ENCODE measurements around the gene NEK1.
"Not testable (repeated sequence)": the region's sequence is repeated elsewhere in the genome, so short reads cannot be mapped to it uniquely, and the experiment has no call there.

NEK1 gene

GRCh38 chr4:169601016-169601771 is 11.2 kb downstream of the NEK1 start:
- no peak for DNase-seq

GRCh38 chr4:169594560-169595195 is 17.7 kb downstream of the NEK1 start:
- no peak for DNase-seq

- DNase-seq = no peak
Measured at GRCh38 chr4:169593050-169593560, 19.3 kb downstream of the NEK1 start.

- no peak for DNase-seq
Measured at GRCh38 chr4:169583563-169583962, 28.8 kb downstream of the NEK1 start.

GRCh38 chr4:169582706-169583105 is 29.7 kb downstream of the NEK1 start:
- DNase-seq = no peak

GRCh38 chr4:169582203-169582602 is 30.2 kb downstream of the NEK1 start:
- DNase-seq = no peak

GRCh38 chr4:169573889-169574288 is 38.5 kb downstream of the NEK1 start:
- DNase-seq = no peak

- no peak for DNase-seq
Measured at GRCh38 chr4:169571435-169571834, 40.9 kb downstream of the NEK1 start.

- not testable (repeated sequence) for DNase-seq
Measured at GRCh38 chr4:169571012-169571411, 41.4 kb downstream of the NEK1 start.

GRCh38 chr4:169570266-169570665 is 42.1 kb downstream of the NEK1 start:
- not testable (repeated sequence) for DNase-seq

GRCh38 chr4:169569188-169569587 is 43.2 kb downstream of the NEK1 start:
- not testable (repeated sequence) for DNase-seq

GRCh38 chr4:169567916-169568315 is 44.5 kb downstream of the NEK1 start:
- DNase-seq = no peak

GRCh38 chr4:169566021-169566818 is 46.2 kb downstream of the NEK1 start:
- no peak for DNase-seq

- no peak for DNase-seq
Measured at GRCh38 chr4:169565606-169566005, 46.8 kb downstream of the NEK1 start.

- no peak for DNase-seq
Measured at GRCh38 chr4:169557061-169557636, 55.2 kb downstream of the NEK1 start.

GRCh38 chr4:169546548-169546947 is 65.8 kb downstream of the NEK1 start:
- not testable (repeated sequence) for DNase-seq

- DNase-seq = no peak
Measured at GRCh38 chr4:169540774-169541173, 71.6 kb downstream of the NEK1 start.

- no peak for DNase-seq
Measured at GRCh38 chr4:169530048-169530447, 82.3 kb downstream of the NEK1 start.

GRCh38 chr4:169523796-169524195 is 88.6 kb downstream of the NEK1 start:
- DNase-seq = no peak

GRCh38 chr4:169510617-169511016 is 101.8 kb downstream of the NEK1 start:
- DNase-seq = no peak

GRCh38 chr4:169506903-169507302 is 105.5 kb downstream of the NEK1 start:
- DNase-seq = no peak

GRCh38 chr4:169499907-169500306 is 112.5 kb downstream of the NEK1 start:
- not testable (repeated sequence) for DNase-seq

GRCh38 chr4:169494234-169494633 is 118.1 kb downstream of the NEK1 start:
- not testable (repeated sequence) for DNase-seq

Measured in stimulated activated CD4-positive, alpha-beta T cell treated with anti-CD3 and anti-CD28 coated beads, Interleukin-12 subunit alpha, Interleukin-12 subunit beta, amount 100 ng/mL, for 4 hours (primary cell).